Stimulated activated CD4-positive, alpha-beta T cell treated with anti-CD3 and anti-CD28 coated beads, TNF-alpha, amount 100 ng/mL, for 48 hours (primary cell): Measurements from ENCODE around the gene FPGS.

Experiments
- DNase-seq, 3 donors: peaks; one replicate each; pipeline ENCODE4 v3.0.0-alpha.2; 2020; ENCODE audit warnings: low read depth in 3 of 3

Gene FPGS

DNA sequence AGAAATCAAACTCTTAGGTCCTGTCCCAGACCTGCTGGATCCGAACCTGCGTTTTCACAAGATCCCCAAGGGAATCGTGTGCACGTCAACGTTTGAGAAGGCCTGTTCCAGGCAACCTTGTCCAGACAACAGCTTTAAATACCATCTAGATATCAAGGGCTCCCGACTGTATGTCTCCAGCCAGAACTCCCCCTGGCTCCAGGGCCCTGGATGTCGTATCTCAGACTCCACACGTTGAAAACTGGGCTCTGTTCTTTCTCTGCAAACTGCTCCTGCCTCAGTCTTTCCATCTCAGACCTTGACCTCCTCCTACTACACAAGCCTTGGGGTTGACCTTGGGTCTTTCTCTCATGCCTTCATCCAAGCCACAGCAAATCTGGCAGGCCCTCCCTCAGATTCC is 57.6 kb downstream of the FPGS start:
- DNase-seq = no peak

DNA sequence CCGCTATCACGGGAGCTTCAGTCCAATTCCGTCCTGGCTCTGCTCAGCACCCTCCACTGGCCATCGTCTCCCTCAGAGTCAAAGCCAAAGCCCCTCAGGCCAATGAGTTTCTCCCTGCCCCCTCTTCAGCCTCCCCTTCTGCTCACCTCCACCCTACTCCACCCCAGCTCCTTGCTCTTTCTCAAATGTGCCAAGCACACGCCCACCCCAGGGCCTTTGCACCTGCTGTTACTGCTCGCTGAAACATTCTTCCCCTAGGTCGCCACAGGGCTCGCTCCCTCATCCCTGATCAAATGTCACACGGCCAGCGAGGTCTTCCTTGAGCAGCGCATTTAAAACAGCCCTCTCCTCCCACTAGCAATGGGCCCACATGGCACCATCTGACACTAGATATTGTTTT is 58.1 kb downstream of the FPGS start:
- no peak for DNase-seq

DNA sequence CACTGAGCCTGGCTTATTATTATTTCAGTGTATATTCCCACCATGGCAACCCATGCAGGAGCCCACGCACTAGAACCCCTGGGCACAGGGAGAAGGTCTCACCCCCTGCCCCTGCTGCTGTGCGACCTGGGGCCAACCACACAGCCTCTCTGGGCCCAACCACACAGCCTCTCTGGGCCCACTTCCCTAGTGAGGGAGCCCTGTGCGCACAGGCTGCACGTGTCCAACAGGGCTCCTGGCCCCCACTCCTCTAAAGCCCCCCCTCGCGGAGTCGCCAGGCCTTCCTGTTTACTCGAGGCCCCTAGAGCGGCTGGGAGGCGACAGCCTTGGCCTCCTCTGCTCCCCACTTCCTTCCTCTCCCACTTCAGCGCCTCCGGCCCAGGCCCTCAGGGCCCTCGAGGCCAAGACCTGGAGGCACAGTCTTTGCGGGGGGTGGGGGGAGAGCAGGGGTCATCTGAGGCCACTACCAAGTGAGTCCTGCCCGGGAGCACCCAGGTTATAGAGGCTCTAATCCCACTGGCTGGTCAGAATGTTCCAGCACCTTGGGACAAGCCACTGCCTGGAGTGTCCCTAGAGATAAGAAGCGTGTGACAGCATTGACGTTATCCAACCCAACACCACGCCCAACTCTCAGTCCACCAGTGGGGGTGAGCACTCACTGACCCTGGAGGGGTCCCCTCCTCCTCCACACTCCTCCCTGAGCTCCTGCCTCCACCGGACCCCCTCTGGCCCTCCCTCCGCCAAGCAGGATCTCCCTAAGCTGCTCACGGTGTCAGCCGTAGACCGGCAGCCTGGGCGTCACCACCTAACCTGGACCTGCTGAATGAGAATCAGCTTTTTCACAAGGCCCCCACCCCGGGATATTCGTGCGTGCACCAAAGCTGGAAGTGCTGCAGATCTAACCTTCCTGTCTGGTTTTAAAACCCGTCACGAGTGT is 59.7 kb downstream of the FPGS start:
- no peak for DNase-seq

- no peak for DNase-seq
These were observed 60.5 kb downstream of the FPGS start for GRCh38 chr9:127863191-127863621.
